TTC549 (cell line): Measurements from ENCODE around the gene PIGC.

Experiments
- FAIRE-seq: peaks from 2 replicates; lab custom pipeline; 2012; peaks lifted over from hg19 to GRCh38; lab: Jason Lieb, UNC

Gene PIGC

DNA sequence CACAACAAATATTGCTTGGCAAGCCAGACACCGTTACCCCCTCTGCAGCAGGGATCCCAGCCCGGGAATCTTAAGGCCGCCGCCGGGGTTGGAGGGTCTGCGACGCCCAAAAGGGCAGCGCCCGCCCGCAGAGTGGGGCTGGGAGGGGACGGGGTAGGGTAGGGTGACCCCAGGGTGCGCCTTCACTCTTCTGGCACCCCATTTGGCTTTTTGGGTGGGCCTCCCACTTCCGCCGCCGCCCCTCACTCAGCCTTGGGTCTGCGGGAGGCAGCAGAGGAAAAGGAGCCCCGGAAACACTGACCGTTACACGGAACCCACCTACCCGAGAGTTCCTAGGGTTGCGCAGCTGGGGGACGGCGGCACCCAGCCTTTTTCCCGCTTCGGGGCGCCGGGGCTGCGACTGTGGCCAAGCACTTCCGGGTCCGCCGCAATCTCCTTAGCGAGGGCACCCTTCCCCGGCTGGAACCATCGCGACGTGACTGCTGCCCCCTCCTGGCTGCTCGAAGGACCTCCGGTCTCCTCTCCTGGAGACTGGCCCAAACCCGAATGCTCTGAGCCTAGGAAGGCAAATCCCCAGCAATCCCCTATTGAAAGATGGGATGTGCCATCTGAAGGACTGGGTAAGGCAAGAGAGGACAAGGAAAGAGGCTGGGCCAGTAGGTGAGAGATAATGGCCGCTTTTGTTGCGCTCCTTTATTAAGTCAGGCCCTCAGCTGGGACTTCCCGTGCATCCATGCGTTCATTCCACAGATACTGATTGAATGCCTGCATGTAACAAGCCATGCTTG, at the start of gene PIGC:
Gene PIGC (minus strand): TSS at position 404 of the 788 bp plus-strand sequence. CDS start 1,447 bp downstream, outside the sequence.
- FAIRE-seq = peak; percentile 98

DNA sequence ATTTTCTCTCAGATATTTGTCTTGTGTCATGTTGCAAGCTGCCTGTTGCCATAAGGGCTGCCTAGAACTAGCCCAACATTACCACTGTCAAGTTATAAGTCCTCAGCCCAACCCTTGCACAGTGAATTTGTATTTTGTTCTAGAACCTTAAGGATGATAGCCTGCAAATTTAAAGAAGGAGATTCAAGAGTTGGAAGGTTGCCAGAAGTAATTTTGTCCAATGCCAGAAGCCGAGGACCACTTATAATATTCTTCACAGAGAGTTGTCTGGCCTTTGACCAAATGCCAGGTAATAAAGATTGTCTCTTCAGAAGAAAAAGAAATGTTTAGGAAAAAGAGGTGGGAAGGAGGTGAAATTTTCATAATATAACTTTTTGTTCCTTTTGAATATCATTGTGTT, 48.6 kb upstream of the PIGC start:
- FAIRE-seq = no peak

DNA sequence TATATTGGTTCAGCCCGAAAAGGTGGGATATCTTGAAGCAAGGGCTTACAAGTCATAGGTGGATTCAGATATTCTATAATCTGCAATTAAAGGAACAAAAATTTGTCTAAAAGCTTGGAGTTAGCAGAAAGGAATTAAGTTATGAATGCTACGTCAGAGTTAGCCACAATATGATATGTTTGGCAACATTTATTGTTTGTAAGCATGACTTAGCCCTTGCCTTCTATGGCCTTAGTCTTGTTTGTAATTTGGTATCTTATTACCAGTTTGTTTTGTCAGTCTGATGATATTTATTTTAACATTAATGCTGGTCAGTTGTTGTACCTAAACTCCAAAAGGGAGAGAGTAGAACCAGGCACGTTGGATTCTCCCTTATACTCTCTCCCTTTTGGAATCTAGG, 46.0 kb upstream of the PIGC start:
- FAIRE-seq = no peak

DNA sequence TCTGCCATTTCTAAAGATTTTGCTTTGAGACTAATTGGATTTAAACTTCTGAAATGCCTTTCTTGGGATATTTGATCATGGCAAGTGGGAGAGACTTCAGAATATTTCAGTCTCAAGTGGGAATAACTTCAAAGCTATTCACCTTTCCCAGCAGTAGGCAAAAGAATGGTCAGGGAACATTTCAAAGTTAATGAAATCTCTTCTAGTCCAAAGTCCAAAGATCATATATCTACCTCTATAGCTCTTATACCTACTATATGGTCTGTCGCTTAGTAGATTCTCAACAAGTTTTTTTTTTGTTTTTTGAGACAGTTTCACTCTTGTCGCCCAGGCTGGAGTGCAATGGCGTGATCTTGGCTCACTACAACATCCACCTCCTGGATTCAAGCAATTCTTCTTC, 44.5 kb upstream of the PIGC start:
- no peak for FAIRE-seq

DNA sequence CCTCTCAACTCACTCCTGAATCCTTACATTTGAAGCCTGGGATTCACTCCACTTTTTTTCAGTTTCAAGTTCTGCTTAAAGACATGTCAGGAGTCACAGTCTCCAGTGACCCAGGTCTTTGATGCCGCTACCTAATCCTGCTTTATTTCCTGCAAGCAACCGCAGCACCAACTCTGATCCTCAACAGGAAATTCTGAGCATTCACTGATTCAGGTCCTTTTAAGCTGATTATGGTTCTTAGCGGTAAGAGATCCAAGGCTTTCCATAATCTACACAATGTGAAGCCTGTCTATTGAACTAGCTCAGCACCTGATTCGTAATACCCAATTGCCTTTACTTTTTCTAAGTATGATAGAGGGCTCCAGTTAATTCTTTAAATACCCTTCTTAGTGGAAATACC, 43.7 kb upstream of the PIGC start:
- peak; percentile 59 for FAIRE-seq

DNA sequence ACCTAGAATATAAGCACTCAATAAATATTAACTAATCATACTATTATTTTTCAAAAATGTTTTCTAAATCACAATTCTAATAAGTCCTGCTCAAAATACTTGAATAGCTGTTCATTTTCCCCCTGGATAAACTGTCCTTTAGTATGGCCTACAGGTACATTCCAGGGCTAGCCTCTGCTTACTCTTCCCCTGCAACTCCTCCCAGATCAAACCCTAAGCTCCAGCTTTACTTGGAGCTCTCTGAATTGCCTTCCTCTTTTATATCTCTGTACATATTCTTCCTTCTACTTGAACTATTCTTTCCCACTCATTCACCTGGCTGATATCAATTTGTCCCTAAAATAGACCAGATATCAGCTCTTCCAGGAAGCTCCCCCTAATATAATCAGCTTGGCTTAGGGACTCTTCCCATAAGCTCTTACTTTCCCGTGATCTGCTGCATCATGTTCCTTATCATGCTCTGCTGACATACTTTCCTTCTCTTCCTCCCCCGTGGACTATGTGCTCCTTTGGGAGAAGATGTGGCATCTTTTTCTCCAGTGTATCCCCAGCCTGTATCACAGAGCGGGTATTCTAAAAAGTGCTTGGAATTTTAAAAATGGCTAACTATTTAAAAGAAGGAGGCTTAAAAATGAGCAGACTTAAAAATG, 43.1 kb upstream of the PIGC start:
- FAIRE-seq = no peak

DNA sequence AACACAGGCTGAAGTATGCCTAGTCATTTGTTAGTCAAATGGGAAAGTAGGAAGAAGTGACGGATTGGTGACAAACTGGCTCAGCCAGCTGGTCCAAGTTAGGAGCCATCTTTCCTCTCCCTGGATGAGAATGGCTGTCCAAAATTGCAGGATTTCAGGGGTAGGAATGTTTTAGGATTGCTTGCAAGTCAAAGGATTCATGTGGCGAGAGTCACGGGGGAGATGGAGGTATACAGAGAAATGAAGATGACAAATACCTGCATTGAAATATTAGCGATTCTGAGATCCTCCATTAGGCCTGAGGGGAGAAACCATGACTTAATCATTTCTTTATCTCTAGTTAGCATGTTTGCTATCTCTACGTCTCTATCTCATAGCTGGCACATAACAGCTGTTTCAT, 41.8 kb upstream of the PIGC start:
- no peak for FAIRE-seq

DNA sequence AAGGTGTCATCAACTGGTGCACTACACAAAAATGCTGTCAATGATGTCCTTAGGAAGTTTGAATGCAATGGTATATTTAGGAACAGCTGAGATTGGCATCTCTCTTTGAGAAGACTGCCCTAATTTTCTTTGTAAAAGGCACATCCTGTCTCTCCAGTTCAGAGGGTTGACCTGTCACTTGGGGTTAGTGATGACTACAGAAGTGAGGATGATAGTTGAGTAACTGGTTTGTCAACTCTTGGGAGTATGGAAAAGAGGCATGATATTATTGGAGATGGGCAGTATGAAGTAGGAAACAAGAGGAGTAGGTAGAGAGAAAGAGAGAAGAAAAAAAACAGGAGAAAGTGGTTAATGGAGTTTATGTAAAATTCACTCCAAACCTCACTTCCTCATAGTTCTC, 40.4 kb upstream of the PIGC start:
- no peak for FAIRE-seq

DNA sequence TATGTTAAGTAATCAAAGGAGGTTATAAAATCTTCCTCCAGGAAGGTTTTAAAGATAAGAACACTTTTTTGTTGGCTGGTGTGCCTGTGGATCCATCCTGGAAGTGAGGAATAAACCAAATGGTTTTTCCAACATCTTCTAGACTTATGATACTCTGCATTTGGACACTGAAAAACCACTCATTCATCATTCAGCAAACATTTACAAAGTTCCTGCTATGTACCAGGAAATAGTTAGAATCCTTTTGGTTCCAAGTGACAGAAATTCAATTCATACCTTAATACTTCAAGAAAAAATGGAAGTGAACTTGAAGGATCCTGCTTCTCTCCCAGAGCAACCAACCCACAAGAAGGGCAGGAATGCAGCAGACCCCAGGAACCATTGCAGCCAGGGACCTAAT, 39.6 kb upstream of the PIGC start:
- FAIRE-seq = no peak

DNA sequence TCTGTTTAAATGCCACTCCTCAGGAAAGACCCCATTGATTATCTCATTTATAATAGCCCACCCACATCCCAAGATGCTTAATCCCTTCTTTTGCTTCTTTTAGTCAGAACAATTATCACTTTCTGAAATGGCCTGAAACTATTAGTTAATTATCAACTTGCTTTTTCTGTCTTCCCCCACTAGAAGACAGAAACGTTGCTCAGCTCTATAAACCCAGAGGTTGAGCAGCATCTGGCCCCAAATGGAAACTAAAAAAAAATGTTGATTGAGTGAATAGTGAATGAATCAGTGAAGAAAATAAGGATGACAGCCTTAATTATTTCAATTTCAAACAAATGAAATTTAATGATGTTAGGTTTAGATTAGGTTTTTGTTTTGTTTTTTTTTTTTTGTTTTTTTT, 38.2 kb upstream of the PIGC start:
- peak; percentile 29 for FAIRE-seq

DNA sequence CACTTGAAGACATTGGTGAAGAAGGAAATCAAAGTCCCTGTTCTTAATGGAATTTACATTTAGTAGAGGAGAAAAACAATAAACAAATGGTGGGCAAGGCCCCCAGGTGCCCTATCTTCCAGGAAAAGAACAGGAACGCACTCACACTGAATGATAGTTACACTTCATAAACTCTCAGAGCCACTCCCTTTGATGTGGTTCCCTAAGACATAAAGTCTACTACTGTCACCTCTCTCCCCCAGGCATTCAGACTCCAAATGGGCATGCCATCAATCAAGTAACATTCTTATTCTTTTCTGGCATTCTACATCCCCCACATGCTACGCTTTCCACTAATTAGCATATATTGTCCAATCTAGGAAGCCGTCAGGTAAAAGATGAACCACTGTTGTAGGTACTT, 36.6 kb upstream of the PIGC start:
- FAIRE-seq = no peak

DNA sequence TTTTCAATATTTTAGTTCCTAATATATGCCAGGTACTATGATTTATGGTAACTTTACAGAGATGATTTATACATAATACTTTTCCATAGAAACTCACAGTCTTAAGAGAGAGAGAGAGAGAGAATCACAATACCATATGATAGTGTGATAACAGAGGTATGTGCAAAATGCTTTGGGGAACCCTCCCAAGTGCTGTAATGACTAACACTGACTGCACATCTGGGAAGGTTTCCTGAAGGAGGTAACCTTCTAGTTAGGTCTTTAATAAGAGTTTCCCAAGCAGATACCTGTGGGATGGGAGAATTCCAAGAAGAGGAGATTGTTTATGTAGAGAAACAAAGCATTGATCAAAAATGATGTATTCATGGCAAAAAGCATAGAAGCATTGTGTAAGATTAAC, 34.6 kb upstream of the PIGC start:
- peak; percentile 70 for FAIRE-seq

DNA sequence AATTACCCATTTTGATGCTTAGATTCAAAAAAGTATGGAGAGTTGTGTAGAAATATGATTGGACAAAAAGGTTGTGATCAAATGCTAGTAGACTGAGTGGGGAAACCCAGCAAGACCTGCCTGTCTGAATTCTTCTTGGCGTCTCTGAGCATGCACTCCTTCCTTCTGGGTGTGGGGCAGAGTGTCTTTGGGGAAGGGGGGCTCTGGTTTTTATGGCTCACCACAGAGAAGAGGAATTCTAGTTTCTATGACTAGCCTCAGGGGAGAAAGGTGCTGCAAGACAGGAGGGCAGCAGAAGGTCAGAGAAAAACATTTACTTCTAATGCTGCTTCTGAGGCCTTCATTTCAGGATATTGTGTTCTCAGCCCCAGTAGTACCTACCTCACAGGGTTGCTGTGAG, 33.9 kb upstream of the PIGC start:
- no peak for FAIRE-seq

DNA sequence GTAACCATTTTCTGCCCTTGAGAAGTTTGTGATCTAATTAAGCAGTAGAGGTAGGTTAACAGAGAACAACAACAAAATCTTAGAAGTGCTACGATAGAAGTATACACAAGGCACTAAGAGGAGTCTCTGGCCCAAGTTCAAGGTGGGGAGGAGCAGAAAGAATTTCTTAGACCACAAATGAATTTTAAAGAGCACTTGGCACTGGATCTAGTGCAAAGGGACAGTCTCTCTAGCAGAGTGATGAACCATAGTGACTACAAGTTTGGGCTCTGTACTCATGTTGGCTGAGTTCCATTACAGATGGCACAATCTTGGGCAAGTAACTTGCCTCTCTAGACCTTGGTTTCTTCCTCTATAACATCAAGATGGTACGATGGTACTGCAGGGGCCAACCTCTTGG, 33.3 kb upstream of the PIGC start:
- FAIRE-seq = no peak

DNA sequence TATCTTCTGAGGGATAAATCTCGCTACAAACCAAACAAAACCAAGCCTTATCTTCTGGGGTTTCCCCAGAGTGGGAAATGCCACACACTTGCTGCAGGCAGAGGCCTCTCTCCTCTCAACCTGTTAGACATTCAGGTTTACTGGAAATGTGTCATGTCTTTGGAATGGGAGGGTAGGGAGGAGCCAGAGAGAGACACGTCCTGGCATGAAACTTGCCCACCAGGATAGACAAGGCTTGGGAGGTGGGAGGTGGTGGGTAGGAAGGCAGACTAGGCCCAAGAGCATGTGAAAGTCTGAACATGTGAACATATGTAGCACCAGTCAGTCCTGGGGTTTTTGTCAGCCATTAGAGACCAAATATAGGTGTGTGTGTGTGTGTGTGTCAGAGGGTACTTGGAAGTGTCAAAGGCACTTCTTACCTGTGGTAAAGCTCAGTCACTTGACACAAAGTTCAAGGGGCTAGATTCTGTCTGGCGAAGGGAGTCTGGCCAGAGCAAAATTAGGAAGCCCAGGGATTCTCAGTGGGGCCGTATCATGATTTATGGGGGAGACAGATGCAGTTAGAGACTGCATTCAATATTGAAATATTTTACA, 32.4 kb upstream of the PIGC start:
- no peak for FAIRE-seq

DNA sequence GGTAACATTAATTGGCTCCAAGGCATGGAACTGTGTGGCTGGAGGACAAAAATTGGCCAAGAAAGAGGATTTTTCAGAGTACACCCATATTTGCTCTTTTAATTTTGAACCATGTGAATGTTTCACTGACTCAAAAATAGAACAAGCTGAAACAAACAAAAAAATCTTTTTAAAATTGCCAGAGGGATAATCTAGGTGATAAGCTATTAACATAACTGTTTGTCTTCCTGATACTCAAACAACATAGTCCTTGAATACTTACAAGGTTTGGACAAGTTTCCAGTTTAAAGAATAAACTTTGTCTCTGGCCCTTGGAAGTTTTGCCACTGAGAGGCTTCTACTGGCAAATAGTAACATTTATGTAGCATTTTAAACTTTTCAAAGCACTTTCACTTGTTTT, 30.0 kb upstream of the PIGC start:
- FAIRE-seq = no peak

DNA sequence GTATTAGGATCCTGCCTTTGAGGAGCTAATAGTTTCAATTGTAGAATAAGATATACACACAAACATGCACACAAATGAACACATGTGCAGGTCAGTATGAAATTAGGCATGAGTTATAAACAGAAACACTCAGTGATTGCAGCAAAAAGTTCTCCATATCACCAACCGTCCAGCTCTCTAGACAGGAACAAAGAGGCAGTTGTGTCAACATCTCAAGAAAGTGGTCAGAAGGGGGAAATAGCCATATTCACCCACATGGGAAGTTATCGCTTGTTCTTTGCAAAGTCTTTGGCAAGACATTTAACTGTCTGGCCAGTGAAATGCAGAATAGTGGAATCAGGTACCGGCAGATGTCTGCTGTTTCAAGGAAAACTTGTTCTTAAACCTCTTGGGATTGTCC, 29.4 kb upstream of the PIGC start:
- peak; percentile 19 for FAIRE-seq

DNA sequence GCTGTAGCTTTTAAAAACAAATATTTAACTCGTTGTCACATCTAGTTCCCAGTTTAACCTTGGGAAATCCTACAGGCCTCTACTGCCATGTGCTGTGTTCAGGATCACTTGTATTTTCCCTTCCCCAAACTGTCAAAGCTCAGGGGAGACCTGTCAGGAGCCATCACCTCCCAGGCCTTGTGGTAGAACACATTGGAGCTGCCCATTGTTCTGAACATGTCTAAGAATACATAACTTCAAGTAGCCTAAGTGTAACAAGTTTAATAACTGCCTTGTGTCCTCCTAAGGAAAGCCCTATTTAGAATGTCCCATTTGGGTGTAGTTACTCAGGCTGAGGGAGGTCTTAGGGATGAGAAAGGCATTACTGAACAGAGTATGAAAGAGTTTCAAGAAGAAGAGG, 28.6 kb upstream of the PIGC start:
- FAIRE-seq = no peak

DNA sequence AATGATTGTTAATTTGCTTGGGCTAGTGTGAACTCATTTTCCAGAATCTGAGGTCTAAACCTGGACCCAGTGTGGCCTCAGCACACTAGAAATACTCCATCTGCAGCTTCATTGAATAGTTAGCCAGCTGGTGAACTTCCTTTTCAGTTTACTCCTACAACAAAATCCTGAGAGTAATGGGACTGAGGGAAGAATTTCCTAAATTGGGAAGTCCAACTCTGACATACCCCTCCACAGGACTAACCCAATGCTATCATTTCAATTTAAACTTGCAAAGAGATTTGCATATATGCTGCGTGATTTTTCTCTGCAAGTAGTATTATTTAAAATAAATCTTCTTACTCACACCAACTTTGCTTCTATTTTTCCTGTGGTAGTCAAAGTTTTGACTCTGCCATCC, 27.8 kb upstream of the PIGC start:
- FAIRE-seq = no peak

DNA sequence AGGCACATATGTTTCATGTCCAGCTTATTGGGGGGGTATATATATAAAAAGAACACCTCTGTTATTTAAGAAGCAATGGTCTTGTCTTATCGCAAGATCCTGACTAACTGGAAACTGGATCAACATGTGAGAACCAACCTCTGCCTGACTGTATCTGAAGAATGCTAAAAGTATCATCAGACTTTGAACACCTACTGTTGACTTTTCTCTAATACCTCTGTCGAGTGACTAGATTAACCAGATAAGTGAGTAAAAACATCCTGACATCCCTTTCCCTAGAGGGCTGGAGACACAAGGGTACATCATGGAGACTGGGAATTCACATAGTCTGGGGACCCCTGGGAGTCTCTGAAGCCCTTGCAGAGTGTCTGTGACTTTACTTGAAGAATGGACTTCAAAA, 26.3 kb upstream of the PIGC start:
- no peak for FAIRE-seq

DNA sequence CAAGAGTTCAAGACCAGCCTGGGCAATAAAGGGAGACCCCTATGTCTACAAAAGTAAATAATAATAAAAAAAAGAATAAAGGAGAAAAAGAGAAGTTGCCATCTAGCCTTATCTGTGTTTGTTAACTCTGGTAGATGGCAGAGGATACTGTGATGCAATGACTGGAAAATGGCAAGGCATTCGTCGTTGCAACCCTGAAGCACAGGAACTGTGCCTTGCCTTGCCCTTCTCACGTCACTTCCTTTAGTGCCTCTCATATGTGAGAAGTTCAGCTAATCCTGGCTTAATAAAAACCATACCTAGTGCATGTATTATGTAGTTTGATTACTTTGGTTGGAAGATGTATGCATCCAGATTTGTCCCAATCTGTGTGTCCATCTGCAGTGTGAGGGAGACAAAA, 25.8 kb upstream of the PIGC start:
- FAIRE-seq = no peak

DNA sequence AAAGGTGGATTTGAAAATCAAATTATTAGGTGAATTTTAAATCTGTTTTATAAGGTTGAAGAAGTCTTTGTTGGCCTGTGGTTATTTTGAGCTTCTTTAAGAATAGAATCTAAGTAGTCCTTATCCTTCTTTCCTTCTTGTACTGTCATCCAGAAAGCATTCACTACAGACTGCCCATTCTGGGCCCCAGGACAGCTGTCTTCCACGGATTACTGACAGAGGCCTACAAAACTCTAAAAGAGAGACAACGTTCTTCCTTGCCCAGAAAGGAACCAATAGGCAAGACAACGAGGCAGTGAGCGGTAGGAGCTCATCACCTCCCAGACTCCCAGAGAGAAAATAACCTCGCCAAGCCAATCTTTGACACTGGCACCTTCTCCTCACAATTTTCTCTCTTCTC, 24.4 kb upstream of the PIGC start:
- FAIRE-seq = no peak

DNA sequence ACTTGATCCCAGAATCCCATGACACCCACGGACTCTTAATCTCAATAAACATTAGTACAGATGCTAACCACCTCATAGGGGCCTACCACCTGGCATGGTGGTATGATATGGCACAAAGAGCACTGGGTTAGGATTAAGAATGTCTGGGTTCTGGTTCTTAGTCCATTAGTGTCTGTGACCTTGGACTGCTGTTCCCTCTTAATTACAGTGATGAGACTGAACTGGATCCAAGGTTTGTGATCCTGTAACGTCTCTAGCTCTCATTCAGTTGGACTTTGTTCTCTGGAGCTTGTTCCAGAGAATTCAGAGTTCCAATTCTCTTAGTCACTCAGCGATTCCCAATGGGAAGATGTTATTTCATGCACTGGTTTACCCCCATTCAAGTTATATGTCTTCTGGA, 23.6 kb upstream of the PIGC start:
- no peak for FAIRE-seq
